Right lobe of liver (tissue), 4 donors: ENCODE measurements around the gene ANKDD1A.

ENCODE experiments used
- CTCF ChIP-seq, 4 donors: fragments of 200-600 bp in 3 of 4; fragments of 450-650 bp in 1 of 4; IDR thresholded peaks; one replicate each; pipeline versions ENCODE4 v1.5.1 to v1.8.0; 2016 to 2022; ENCODE audit warnings: antibody characterized with exemption in 4 of 4, mild to moderate bottlenecking in 2 of 4
- POLR2A ChIP-seq: fragments of 450-650 bp; IDR thresholded peaks from one replicate; pipeline ENCODE4 v1.6.1; 2017; ENCODE audit warnings: antibody characterized with exemption, mild to moderate bottlenecking
- donor health status: DM: no; HTN: no; CAD: no.
- donor health status: DM: no; HTN: no; CAD: no.
- donor health status: DM: no; HTN: yes; CAD: no.

DNA sequence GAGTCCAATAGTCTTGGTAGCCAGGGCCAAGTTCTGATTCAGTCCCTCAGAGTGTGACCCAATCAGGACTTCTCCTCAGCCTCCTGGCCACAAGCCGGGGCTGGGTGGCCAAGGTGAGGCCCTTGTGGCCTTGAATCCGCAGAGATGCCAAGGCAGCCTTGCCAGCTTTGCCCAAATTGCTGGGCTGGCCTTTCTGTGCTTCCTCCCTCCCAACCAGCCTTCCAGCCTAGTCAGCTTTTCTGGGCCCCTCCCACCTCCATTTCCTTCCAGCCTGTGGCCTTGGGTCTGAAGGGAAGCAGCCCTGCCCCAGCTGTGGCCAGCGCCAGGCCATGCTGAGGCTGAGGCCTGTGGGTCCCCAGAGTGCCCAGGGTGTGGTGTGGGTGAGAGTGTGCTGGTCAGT lies 34.3 kb upstream of the ANKDD1A start:
- no peak for TF ChIP-seq CTCF (IDR thresholded peaks at IDR 0.05)
- no peak for TF ChIP-seq POLR2A
